Prostate gland (tissue), 2 donors: Measurements from ENCODE around the gene SLC4A2. TPM values are rescaled to one million over a fixed set of nuclear protein-coding genes. Genes with fewer than 3 reads are reported as not detected.

Experiments used
- DNase-seq: peaks from one replicate; pipeline ENCODE4 v3.0.0-alpha.2; 2019; ENCODE audit warnings: low spot score
- H3K27ac ChIP-seq, 2 donors: fragments of 200-600 bp; sonication (generic); 2 replicates each; pipeline ENCODE4 v1.5.1; 2017 to 2019
- H3K27me3 ChIP-seq: fragments of 200-600 bp; sonication (generic); replicated peaks from 2 replicates; pipeline ENCODE4 v1.5.1; 2019; ENCODE audit not compliant: insufficient read depth
- H3K36me3 ChIP-seq, 2 donors: fragments of 200-600 bp; sonication (generic); 1 replicate in 1 of 2; 2 replicates in 1 of 2; pipeline versions ENCODE4 v1.5.1 to v1.8.1; 2017 to 2019
- H3K4me1 ChIP-seq: fragments of 200-600 bp; sonication (generic); replicated peaks from 2 replicates; pipeline ENCODE4 v1.5.1; 2019
- H3K4me3 ChIP-seq, 2 donors: fragments of 200-600 bp; sonication (generic); 2 replicates each; pipeline ENCODE4 v1.5.1; 2017 to 2019
- H3K9me3 ChIP-seq: fragments of 200-600 bp; sonication (generic); 2 replicates; pipeline ENCODE4 v1.5.1; 2017
- CTCF ChIP-seq, 4 experiments: fragments of 200-600 bp in 2 of 4; fragments of 450-650 bp in 2 of 4; sonication (generic) in 2 of 4; IDR thresholded peaks; 1 replicate in 3 of 4; 2 replicates in 1 of 4; pipeline ENCODE4 v1.5.1; 2016 to 2019; ENCODE audit warnings: antibody characterized with exemption in 4 of 4, mild to moderate bottlenecking in 2 of 4, moderate library complexity in 2 of 4
- POLR2A ChIP-seq: fragments of 450-650 bp; IDR thresholded peaks from one replicate; pipeline ENCODE4 v1.6.1; 2016; ENCODE audit warnings: antibody characterized with exemption, mild to moderate bottlenecking
- POLR2AphosphoS5 ChIP-seq: sonication (generic); formaldehyde crosslinking; IDR thresholded peaks from one replicate; pipeline ENCODE4 v1.6.1; 2017; ENCODE audit warnings: antibody characterized with exemption
- WGBS: methylation state at CpG from one replicate; pipeline ENCODE4 v1.1.5; 2018; 5-methylcytosine and 5-hydroxymethylcytosine counted together
- intact Hi-C: fragments of 100-400 bp; cut with DNase I; formaldehyde crosslinking; loops from one replicate; pipeline ENCODE4 v1.14.2; 2022
- total RNA-seq, 2 donors: library from RNA; depleted of rRNA; stranded (reverse); fragments of >200 nt; gene quantifications; one replicate each; pipeline ENCODE4 v1.1.0, GENCODE V29; 2016

SLC4A2 gene
- total RNA-seq, 2 donors from 2014 or later, result 77.1 to 141 TPM

DNA sequence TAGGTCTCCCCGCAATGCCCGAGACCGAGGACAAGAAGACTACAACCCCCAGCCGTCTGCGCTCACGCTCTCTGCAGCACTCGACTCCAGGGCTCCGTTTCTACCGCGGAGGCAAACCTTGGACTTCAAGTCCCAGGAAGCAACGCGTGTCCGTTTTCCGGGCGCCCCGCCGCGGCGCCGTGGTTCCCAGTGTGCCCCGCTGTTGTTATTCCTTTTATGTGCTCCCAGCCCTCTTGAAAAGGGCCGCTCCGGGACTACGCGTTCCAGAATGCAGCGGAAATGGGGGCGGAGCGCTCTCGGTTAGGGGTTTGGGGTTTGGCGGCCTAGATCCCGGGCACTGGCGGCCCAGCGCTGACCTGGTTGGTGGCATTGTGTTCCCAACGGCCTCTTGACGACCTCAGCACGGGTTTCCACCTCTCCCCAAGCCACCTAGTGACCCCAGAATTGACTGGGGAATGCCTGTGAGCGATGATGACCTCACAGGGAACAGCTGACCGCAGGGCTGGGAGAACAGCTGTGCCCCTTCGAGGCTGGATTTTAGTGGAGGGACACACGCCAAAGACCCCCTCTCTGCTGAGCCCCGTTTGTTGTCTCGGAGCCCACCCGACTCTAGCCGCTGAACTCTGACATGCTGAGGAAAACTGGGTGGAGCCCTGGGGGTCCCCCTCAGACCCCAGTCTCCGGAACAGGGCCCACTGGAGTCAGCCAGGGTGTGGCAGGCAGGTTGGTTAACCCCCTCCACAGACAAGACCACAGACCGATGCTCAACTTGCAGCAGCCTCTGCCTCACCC, 1.2 kb upstream of the SLC4A2 start:
- Histone ChIP-seq H3K27me3 (no peaks in the 10 kb centered on the region), H3K9me3 (no peaks in the 10 kb centered on the region), H3K36me3 (no peaks in the 10 kb centered on the region), H3K27ac (peak overlapping the region; percentile 93 to 97), H3K4me1 (peaks cover 29% of the 10 kb centered on the region), H3K4me3 (peak overlapping the region; percentile 57 to 59)
- intact Hi-C loops, result loop anchor here (2.0 kb wide), 1 partner anchor 25 kb away; the partner anchor contains the start of gene TMUB1
- under 1% methylated on average over 43 of the region's 46 CpGs for WGBS
- peak; percentile 100 for DNase-seq
- TF ChIP-seq CTCF (IDR thresholded peaks at IDR 0.05) (peak in 1 of 4 experiments; percentile 20), POLR2A (peak; percentile 98), POLR2AphosphoS5 (peak; percentile 98)

DNA sequence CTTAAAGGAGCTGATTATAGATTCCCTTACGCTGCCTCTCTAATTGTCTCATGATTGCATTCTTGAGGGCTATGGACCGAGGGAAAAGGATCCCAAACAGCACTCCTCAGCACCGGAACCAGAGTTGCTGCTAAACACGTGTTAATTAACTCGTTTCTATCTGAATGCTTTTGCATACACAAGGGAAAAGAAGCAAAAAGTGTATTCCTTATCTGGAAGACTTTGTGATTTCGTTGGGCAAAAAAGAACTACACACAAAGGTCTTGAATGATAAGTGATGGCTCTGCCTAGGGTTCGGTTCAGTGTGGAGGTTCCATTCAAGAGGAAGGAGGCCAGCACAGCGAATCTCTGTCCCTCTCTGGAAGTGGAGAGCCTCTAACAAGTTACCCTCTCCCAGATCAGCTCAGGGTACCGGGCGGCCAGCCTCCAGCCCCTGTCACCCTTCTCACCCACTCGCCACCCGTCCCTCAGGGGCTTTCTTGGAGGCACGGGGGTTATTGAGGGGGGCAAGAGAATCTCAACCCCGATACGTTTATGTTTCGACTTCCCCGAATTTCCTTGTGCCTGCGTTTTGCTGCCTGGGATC, 515 bp upstream of the SLC4A2 start:
- no peaks in the 10 kb centered on the region for H3K27me3 ChIP-seq
- TF ChIP-seq POLR2AphosphoS5, result no peak
- no peak for TF ChIP-seq CTCF (IDR thresholded peaks at IDR 0.05)
- TF ChIP-seq POLR2A, result no peak
- H3K36me3 ChIP-seq, result no peaks in the 10 kb centered on the region
- no peak for DNase-seq
- peaks cover 29% of the 10 kb centered on the region for H3K4me1 ChIP-seq
- H3K27ac ChIP-seq, result peak overlapping the region; percentile 93 to 97
- H3K9me3 ChIP-seq, result no peaks in the 10 kb centered on the region
- intact Hi-C loops, result loop anchor here (2.0 kb wide), 1 partner anchor 24 kb away; the partner anchor contains the start of gene TMUB1
- 8% methylated on average over 18 of the region's 18 CpGs for WGBS
- H3K4me3 ChIP-seq, result peak overlapping the region; percentile 59 to 62

- peak overlapping the region; percentile 93 to 97 for H3K27ac ChIP-seq
- H3K9me3 ChIP-seq, result no peaks in the 10 kb centered on the region
- TF ChIP-seq POLR2AphosphoS5 (no peak), CTCF (IDR thresholded peaks at IDR 0.05) (peak in 1 of 4 experiments; percentile 6)
- peaks cover 29% of the 10 kb centered on the region for H3K4me1 ChIP-seq
- intact Hi-C loops, result loop anchor here (5.0 kb wide), 1 partner anchor 52 kb away; no protein-coding TSS in a partner anchor
- H3K27me3 ChIP-seq, result no peaks in the 10 kb centered on the region
- peak overlapping the region; percentile 59 to 62 for H3K4me3 ChIP-seq
- no peak for DNase-seq
- H3K36me3 ChIP-seq, result peaks cover 8 to 9% of the 10 kb centered on the region in 2 donors
- WGBS, result under 1% methylated on average over 17 of the region's 17 CpGs
Measured at GRCh38 chr7:151060113-151060415, 675 bp downstream of the SLC4A2 start.

DNA sequence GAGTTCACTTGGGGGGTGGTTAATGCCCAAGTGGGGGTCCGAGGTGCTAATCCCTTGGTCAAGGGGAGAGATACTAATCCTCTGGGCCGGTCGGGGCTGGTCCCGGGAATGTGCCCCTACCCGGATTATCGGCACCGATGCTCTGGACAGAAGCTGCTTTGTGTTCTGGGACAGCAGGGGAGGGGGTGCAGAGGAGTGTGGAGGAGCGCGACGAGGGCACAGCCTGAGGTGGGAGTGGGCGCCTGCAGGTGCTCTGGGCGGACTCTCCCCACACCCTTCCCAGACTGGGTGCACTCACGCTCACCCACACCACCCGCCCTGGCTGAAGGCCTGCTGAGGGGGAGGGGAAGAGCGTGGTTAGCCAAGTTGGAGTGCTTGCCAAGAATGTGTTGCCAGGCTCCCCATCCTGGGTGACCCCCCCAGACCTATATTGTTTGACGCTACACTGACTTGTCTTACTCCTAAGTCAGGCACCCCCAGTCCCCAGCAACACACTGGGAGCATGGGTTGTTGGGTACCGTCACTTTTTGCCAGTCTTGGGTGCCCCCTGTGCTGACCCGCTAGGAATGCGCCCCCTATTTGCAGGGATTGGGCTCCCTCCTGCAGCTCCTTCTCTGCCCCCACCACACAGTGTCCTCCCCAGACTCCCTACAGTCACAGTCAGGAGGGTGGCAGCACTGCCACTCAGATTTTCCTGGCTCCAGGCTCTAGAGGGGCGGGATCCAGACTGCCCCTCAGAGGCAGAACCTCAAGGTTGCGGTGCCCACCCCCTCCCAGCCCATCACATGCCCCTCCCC, 1.2 kb downstream of the SLC4A2 start:
- Histone ChIP-seq H3K36me3 (peaks cover 9 to 13% of the 10 kb centered on the region in 2 donors), H3K4me1 (peaks cover 29% of the 10 kb centered on the region), H3K27ac (peak overlapping the region; percentile 93 to 97), H3K27me3 (no peaks in the 10 kb centered on the region), H3K4me3 (peak overlapping the region; percentile 59 to 62), H3K9me3 (no peaks in the 10 kb centered on the region)
- intact Hi-C loops, result loop anchor here (5.0 kb wide), 1 partner anchor 52 kb away; no protein-coding TSS in a partner anchor
- no peak for DNase-seq
- no peak for TF ChIP-seq POLR2A
- peak; percentile 14 for TF ChIP-seq POLR2AphosphoS5
- 9% methylated on average over 21 of the region's 21 CpGs for WGBS
